ENCODE results near the gene RAPGEF4. TPM values are rescaled to one million over a fixed set of nuclear protein-coding genes. Genes with fewer than 3 reads are reported as not detected.

Gene RAPGEF4
- total RNA-seq, 1 donor from 2014 or later, result 8.7 TPM

DNA sequence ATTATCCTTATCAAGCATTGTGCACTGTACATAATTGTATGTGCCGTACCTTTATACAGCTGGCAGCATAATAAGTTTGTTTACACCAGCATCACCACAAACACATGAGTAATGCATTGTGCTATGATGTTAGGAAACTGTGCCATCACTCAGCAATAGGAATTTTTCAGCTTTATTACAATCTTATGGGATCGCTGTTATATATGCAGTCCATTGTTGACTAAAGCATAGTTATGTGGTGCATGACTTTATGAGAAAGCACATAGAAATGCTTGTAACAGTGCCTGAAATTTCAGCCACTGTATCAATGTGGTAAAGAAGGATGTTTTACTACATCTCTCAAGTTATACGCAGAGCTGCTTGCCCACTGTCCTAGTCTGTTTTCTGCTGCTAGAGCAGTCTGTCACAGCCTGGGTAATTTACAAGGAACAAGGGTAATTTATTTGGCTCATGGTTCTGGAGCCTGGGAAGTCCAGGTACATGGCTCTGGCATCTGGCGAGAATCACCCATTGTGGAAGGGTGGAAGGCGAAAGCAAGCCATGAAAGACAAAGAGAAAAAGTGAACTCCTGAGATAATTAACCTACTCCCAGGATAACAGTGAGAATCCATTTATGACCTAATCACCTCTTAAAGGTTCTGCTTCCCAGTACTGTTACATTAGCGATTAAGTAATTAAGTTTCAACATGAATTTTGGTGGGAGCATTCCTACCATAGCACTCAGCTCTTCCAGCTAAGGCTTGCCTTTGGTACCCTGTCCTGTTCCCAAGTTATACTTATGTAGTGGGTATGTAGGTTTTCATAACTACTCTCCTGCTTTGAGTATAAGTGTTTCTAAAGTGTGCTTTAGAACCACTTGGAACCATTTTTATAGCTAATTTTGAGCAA, 344.6 kb downstream of the RAPGEF4 start:
- no peak overlapping the region for H3K27ac Mint-ChIP-seq (ENCODE audit: unreplicated experiment)
- no peak for DNase-seq

DNA sequence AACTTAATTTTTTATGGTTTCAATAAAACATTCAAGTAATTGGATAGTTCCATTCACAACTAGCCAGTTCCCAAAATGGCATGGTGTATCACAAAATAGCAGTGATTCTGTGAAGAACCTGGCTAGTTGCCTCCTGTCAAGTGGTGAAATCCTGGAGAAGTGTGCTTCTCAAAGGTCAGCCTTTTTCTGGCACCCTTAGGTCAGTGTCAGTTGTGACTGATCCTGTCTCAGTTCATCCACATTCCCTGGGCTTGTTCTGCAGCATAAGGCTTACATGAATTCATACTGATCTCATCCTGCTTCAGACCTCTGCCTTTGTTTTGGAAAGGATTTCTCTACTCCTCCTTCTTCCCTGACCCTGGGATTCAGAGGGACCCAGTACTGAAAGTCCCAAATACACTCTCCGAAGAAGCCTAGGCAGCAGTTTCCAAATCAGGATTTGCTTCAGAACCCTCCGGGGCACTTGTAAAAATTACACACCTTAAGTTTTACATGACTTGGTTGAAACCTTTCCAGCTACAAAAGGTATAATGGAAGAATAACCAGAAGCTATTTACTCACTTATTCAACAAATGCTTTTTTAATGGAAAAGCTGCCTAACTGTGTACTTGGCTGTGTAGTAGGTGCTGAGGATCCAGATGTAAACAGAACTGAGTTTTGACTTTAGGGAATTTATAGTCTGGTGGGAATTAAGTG, 351.0 kb downstream of the RAPGEF4 start:
- Mint-ChIP-seq H3K36me3 (ENCODE audit: unreplicated experiment) (no peaks in the 10 kb centered on the region), H3K4me3 (ENCODE audit: unreplicated experiment) (no peak overlapping the region), H3K9me3 (ENCODE audit: unreplicated experiment) (no peaks in the 10 kb centered on the region), H3K27me3 (ENCODE audit: unreplicated experiment) (peaks cover 1% of the 10 kb centered on the region), H3K4me1 (ENCODE audit: low read depth, unreplicated experiment) (no peaks in the 10 kb centered on the region), H3K27ac (ENCODE audit: unreplicated experiment) (no peak overlapping the region)
- no peak for TF ChIP-seq CTCF (IDR thresholded peaks at IDR 0.05; ENCODE audit: partially characterized antibody, unreplicated experiment)
- no peak for DNase-seq

More for the DNA sequence above, 344.6 kb downstream of the RAPGEF4 start:
- Mint-ChIP-seq H3K4me1 (ENCODE audit: low read depth, unreplicated experiment) (no peaks in the 10 kb centered on the region), H3K4me3 (ENCODE audit: unreplicated experiment) (no peak overlapping the region), H3K27me3 (ENCODE audit: unreplicated experiment) (no peaks in the 10 kb centered on the region), H3K36me3 (ENCODE audit: unreplicated experiment) (no peaks in the 10 kb centered on the region), H3K9me3 (ENCODE audit: unreplicated experiment) (no peaks in the 10 kb centered on the region)
- no peak for TF ChIP-seq CTCF (IDR thresholded peaks at IDR 0.05; ENCODE audit: partially characterized antibody, unreplicated experiment)

DNA sequence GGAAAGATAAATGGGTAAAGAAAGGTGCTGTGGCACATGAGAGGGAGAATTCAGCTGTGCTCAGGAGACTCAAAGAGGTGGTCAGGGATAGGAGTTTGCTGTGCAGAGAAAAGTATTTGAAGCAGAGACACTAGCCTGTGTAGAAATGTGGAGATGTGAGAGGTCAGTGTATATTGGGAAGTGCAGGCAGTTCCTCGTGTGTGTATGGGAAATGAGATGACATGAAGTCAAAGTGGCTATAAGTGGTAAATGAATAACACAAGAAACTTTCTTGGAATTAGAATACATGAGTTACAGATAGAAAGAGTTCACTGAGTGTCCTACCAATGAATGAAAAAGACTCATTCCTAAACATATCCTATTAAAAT, 351.6 kb downstream of the RAPGEF4 start:
- Mint-ChIP-seq H3K36me3 (ENCODE audit: unreplicated experiment) (no peaks in the 10 kb centered on the region), H3K4me1 (ENCODE audit: low read depth, unreplicated experiment) (no peaks in the 10 kb centered on the region), H3K27me3 (ENCODE audit: unreplicated experiment) (peaks cover 1% of the 10 kb centered on the region), H3K9me3 (ENCODE audit: unreplicated experiment) (no peaks in the 10 kb centered on the region), H3K4me3 (ENCODE audit: unreplicated experiment) (no peak overlapping the region), H3K27ac (ENCODE audit: unreplicated experiment) (no peak overlapping the region)
- no peak for DNase-seq
- TF ChIP-seq CTCF (IDR thresholded peaks at IDR 0.05; ENCODE audit: partially characterized antibody, unreplicated experiment), result no peak

DNA sequence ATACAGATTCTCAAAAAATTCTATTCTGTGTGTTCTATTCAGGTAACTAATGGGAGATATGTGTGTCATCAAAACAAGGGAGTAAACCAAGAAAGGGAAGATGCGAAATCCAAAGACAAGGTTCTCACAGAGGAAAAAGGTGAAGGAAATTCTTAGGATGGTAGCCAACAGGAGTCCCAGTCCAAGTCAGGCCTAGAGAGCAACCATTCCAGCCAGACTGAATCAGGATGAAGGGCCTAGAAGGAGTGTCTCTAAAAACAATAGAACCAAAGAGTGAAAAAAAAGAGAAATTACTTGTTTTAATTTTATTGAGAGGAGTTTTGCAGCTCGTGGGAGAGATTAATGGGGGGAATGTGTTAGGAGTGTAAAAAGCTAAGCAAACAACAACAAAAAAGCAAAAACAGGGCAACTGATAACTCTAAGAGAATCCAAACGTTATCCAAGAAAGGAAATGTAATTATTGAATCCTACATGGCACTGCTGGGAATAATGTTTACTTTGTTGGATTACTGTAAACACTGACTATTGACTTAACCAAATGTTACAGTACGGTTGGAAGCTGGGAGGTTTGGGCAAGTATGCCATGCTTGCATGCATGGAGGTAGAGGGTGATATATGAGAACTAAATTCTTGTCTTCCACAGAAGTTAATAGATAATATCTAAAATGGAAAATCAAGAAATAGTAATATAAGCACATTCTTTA, 352.3 kb downstream of the RAPGEF4 start:
- no peak overlapping the region for H3K27ac Mint-ChIP-seq (ENCODE audit: unreplicated experiment)
- peaks cover 1% of the 10 kb centered on the region for H3K27me3 Mint-ChIP-seq (ENCODE audit: unreplicated experiment)

More for the DNA sequence above, 352.3 kb downstream of the RAPGEF4 start:
- DNase-seq, result no peak
- H3K9me3 Mint-ChIP-seq (ENCODE audit: unreplicated experiment), result no peaks in the 10 kb centered on the region
- H3K4me1 Mint-ChIP-seq (ENCODE audit: low read depth, unreplicated experiment), result no peaks in the 10 kb centered on the region
- no peaks in the 10 kb centered on the region for H3K36me3 Mint-ChIP-seq (ENCODE audit: unreplicated experiment)
- TF ChIP-seq CTCF (IDR thresholded peaks at IDR 0.05; ENCODE audit: partially characterized antibody, unreplicated experiment), result no peak
- H3K4me3 Mint-ChIP-seq (ENCODE audit: unreplicated experiment), result no peak overlapping the region

Data from glutamatergic neuron (in vitro differentiated cells).